BE2C (cell line): ENCODE measurements around the gene KIF11.

Experiments
- DNase-seq: peaks from one replicate; pipeline ENCODE4 v3.0.0-alpha.2; 2020
- H3K27me3 ChIP-seq: fragments of 250-450 bp; sonication (Bioruptor Pico); 2 replicates; pipeline ENCODE4 v1.5.1; 2020; ENCODE audit warnings: mild to moderate bottlenecking
- H3K36me3 ChIP-seq: fragments of 250-450 bp; sonication (Bioruptor Pico); 2 replicates; pipeline ENCODE4 v1.5.1; 2020; ENCODE audit warnings: mild to moderate bottlenecking
- H3K4me1 ChIP-seq: fragments of 250-450 bp; sonication (Bioruptor Pico); 2 replicates; pipeline ENCODE4 v1.5.1; 2020
- H3K4me3 ChIP-seq: 2 replicates; pipeline ENCODE4 v1.5.1; 2011; ENCODE audit warnings: low read depth, low read length
- H3K9me3 ChIP-seq: fragments of 250-450 bp; sonication (Bioruptor Pico); 2 replicates; pipeline ENCODE4 v1.5.1; 2020
- TF ChIP-seq, protein P1 (sequence below): IDR thresholded peaks from 2 replicates; pipeline ENCODE4 v1.5.1; 2012; ENCODE audit warnings: mild to moderate bottlenecking, low read depth, low read length

Gene KIF11

DNA sequence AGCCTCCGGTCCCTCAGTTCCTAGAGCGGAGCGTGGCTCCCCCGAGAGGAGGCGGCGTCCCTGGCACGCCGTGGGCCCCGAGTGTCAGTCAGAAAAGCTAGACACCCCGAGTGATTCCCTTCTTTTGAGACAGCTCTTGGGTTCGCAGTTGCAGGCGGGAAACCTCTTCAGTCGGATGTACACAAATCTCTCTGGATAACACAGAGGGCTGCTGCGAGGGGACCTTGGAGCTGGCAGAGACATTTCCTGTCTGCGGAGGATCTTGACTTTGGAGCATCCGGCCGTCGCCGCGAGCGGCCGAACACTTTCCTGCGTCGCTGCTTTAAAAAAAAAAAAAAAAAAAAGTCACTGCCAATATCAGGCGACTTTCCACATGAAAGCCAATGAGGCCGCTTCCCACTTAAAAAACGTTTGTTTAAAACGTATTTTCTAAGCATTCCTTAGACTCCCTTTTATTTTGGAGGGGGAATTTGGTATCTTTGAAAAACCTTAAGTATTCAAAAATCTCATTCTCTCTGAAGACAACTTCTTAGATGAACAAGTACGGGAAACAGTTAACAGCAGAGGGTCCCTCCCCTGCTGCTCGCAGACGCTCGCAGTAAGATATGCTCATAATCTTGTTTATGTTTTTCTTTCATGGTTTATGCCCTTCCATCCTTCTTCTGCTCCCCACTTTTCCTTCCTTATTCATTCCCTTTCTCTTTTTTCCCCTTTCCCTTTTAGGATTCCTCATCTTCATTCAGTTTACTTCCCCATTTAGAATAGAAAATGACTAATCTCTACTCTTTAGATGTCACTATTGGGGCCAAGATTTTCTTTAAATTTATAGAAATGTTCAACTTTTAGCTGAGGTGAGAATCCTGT is 106.8 kb downstream of the KIF11 start:
- peak overlapping the region; percentile 75 for H3K4me3 ChIP-seq
- H3K4me1 ChIP-seq = no peaks in the 10 kb centered on the region
- no peaks in the 10 kb centered on the region for H3K9me3 ChIP-seq
- peak; percentile 68 for DNase-seq
- no peaks in the 10 kb centered on the region for H3K36me3 ChIP-seq
- TF ChIP-seq, protein P1, sequence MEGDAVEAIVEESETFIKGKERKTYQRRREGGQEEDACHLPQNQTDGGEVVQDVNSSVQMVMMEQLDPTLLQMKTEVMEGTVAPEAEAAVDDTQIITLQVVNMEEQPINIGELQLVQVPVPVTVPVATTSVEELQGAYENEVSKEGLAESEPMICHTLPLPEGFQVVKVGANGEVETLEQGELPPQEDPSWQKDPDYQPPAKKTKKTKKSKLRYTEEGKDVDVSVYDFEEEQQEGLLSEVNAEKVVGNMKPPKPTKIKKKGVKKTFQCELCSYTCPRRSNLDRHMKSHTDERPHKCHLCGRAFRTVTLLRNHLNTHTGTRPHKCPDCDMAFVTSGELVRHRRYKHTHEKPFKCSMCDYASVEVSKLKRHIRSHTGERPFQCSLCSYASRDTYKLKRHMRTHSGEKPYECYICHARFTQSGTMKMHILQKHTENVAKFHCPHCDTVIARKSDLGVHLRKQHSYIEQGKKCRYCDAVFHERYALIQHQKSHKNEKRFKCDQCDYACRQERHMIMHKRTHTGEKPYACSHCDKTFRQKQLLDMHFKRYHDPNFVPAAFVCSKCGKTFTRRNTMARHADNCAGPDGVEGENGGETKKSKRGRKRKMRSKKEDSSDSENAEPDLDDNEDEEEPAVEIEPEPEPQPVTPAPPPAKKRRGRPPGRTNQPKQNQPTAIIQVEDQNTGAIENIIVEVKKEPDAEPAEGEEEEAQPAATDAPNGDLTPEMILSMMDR = no peak
- H3K27me3 ChIP-seq = no peaks in the 10 kb centered on the region

- TF ChIP-seq, protein P1 = no peak
- no peaks in the 10 kb centered on the region for H3K36me3 ChIP-seq
- DNase-seq = no peak
- no peak overlapping the region for H3K4me3 ChIP-seq
- H3K9me3 ChIP-seq = no peaks in the 10 kb centered on the region
- no peaks in the 10 kb centered on the region for H3K27me3 ChIP-seq
- no peaks in the 10 kb centered on the region for H3K4me1 ChIP-seq
Measured at GRCh38 chr10:92702301-92702916, 109.5 kb downstream of the KIF11 start.
